ENCODE data around the gene EFNA4. TPM values are rescaled to one million over a fixed set of nuclear protein-coding genes. Genes with fewer than 3 reads are reported as not detected.

The EFNA4 gene
- total RNA-seq, 1 donor from 2014 or later, result 15.1 TPM

DNA sequence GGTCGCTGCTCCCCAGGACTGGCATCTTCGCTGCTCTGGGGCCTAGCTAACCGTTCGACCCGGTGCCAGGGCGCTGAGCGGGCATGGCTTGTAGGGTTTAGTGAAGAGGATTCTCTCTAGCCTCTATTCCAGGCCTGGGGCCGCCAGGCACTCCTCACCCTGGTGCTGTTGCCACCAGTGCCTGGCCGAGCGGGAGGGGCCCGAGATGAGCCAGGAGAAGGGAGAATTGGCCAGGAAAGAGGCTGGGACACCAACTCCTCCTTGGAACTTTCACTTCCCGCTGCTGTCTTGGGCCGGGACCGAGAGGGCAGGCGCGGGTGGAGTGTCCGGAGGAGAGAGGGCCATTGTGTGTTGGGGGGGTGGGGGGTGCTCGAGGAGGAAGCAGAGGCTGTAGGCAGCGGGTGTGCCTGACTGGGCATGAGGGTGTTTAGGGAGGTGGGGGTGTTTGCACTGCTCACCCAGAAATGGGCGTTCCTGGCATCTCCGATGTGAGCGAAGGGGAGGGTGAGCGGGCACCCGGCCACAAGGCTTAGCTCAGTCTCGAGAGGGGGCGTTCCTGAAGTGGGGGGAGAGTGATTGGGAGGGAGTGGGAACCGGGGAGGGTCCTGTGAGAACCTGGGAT is 11.7 kb upstream of the EFNA4 start:
- peak; percentile 29 to 57 for DNase-seq (ENCODE audit: low read depth in 2 of 2)

DNA sequence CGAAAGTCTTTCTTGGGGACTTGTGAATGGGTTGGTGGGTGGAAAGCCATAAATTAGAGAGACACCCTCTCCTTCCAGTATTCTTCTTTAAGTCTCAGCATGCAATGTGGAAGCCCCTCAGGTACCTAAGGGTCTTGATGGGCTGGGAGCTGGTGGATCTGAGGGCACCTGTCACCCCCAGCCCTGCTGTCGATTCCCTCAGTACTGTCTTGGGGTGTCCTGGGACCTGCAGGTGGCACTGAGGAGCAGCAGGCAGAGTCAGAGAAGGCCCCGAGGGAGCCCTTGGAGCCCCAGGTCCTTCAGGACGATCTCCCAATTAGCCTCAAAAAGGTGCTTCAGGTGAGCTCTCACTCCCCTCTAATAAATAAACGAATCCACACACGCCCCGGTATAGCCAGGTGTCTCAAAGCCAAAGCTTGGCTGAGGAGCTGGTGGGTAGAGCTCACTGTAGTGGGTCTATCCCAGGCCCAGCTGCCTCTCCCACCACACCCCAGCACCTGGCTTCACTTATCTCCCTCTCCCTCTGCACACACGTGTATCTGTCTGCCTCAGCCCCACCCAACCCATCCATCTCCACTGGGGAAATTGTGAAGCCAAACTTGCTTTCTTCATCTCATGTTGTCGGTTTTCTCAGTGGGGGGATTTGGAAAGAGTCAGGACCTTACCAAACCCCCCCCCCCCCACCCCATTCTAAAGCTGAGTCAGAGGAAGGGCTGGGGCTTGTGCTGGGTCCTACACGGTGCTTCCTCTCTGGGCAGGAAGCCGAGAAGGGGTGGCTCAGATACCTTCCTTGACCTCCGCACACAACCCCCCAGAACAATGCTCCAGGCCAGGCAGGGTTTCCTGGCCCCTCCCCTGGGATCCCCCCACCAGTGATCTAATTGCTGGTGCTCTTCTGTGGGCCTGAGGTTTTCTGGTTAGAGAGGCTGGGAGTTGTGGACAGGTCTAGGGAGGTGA is 10.8 kb upstream of the EFNA4 start:
- DNase-seq (ENCODE audit: low read depth in 2 of 2), result peak; percentile 39 to 71

DNA sequence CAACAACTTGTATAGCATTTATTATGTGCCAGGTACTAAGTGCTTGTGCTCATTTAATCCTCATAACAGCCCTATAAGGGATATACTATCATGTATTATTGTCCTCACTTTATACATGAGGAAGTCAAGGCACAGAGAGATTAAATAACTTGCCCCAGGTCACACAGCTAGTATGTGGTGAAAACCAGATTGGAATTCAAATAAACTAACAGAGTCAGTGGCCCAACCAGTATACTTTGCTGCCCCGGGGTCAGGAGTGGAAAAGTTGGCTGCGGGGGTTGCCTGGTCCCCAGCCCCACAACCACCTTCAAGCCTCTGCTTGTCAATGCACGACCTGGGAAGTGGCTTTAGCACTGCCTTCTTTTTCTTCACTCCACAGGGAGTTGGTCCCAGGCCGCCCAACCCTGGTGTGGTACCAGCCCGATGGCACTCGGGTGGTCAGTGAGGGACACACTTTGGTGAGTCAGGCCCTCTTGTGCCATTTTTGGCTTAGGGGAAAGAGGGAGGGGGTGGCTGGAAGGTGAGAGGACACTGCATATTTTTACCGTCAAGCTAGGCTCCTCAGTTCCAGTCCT is 9.9 kb upstream of the EFNA4 start:
- no peak for DNase-seq (ENCODE audit: low read depth in 2 of 2)

DNA sequence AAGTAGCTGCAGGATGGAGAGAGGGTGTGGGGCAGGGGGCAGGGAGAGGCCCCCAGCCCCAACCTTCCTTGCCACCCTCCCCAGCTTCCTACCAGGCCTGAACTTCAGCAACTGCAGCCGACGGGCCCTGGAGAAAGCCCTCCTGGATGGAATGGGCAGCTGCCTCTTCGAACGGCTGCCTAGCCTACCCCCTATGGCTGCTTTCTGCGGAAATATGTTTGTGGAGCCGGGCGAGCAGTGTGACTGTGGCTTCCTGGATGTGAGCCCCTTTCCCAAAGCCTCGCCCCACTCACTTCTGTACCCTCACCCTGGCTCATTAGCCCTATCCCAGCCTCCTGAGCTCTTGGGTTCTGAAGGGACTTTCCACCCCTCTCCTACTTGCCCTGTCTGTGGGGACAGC is 6.4 kb upstream of the EFNA4 start:
- DNase-seq (ENCODE audit: low read depth in 2 of 2), result no peak

DNA sequence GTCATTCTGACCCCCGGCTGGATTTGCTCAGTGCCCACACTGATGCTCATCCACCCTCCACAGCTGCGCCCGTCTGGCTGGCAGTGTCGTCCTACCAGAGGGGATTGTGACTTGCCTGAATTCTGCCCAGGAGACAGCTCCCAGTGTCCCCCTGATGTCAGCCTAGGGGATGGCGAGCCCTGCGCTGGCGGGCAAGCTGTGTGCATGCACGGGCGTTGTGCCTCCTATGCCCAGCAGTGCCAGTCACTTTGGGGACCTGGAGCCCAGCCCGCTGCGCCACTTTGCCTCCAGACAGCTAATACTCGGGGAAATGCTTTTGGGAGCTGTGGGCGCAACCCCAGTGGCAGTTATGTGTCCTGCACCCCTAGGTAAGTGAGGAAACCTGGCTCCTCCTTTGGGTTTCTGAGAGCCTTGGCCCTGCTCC is 5.7 kb upstream of the EFNA4 start:
- no peak for DNase-seq (ENCODE audit: low read depth in 2 of 2)

DNA sequence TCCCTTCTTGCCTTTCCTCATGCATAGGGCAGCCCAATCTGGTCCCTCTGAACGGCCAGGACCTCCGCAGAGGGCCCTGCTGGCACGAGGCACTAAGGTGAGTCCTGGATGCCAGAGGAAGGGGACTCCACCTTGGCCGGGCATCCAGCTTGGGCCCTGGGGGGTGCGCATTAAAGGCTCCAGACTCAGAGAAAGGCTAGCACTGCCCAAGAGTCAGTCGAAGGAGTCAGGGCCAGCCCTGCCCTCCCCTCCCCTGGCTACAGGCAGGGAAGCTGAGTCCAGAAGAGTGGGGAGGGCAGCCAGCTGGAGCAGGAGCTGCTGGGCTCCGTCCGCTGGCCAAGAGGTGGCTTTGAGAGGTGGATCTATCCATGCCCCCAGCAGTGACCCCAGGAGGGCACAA is 2.8 kb upstream of the EFNA4 start:
- no peak for DNase-seq (ENCODE audit: low read depth in 2 of 2)

DNA sequence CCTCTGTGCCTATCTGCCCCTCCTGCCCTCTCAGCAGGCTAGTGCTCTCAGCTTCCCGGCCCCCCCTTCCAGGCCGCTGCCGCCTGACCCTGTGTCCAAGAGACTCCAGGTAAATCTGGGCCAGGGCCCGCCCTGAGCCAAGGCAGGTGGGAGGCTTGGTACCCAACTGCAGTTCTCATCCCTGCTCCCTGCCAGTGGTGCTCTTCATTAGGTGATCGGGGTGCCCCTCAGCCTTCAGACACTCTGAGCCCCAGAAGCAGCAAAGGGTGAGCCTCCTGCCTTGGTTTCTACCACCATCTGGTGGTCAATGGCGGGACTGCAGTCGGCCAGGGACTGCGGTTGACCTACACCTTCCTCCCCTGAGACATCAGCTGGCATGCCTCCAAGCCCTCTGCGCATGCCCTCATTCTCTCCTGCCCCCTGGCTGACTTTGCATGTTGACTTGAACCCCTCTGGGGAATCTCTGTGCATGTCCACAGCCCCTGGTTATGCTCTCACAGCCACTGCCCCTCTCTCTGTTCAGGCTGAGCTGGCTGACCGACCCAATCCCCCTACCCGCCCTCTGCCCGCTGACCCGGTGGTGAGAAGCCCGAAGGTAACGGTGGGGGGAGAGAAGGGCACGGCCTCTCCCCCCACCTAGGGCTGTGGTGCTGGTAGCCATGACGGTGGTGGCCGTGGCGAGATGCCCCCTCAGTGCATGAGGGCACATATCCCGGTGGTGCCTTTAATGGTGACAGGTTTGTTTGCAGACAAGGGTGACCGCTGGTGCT is 2.0 kb upstream of the EFNA4 start:
- DNase-seq (ENCODE audit: low read depth in 2 of 2), result peak; percentile 81 to 86

DNA sequence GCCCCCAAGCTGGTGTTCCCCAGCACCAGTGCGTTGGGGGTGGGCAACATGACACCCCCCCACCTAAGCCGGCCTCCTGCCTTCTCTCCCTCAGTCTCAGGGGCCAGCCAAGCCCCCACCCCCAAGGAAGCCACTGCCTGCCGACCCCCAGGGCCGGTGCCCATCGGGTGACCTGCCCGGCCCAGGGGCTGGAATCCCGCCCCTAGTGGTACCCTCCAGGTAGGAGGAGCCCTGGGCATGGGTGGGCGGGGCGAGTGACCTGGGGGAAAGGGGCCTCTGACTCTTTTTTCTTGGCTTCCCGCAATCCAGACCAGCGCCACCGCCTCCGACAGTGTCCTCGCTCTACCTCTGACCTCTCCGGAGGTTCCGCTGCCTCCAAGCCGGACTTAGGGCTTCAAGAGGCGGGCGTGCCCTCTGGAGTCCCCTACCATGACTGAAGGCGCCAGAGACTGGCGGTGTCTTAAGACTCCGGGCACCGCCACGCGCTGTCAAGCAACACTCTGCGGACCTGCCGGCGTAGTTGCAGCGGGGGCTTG is 1.3 kb upstream of the EFNA4 start:
- DNase-seq (ENCODE audit: low read depth in 2 of 2), result no peak

DNA sequence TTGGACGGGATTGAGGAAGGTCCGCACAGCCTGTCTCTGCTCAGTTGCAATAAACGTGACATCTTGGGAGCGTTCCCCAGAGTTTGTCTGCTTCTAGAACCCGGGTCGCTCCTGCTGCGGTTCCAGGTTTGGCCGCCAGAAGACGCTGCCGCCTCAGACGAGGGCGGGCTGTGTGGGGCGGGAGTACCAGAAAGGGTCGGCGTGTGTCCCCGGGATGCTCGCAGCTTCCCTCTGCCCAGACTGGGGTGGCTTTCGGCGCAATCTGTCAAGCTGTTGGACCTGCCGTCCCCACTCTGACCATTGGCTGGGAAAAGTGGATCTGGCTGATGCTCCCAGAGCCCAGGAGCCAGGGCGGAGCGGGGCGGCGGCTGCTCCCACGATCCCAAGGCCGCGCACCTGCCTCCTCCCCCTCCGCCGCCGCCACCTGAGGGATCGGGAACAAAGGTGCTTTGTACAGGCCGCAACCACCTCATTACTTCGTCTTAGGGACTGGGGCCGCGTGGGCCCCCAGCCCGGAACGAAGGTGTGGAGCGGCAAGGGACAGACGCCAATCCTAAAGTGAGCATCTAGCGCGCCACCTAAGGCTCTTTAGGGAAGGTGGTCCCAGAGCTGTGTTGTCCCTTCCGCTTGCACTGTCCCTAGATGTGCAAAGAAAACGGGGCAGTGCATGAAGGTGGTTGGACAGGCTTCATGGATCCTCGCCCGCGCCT is 683 bp upstream of the EFNA4 start:
- DNase-seq (ENCODE audit: low read depth in 2 of 2), result peak in 1 of 2 donors; percentile 32

DNA sequence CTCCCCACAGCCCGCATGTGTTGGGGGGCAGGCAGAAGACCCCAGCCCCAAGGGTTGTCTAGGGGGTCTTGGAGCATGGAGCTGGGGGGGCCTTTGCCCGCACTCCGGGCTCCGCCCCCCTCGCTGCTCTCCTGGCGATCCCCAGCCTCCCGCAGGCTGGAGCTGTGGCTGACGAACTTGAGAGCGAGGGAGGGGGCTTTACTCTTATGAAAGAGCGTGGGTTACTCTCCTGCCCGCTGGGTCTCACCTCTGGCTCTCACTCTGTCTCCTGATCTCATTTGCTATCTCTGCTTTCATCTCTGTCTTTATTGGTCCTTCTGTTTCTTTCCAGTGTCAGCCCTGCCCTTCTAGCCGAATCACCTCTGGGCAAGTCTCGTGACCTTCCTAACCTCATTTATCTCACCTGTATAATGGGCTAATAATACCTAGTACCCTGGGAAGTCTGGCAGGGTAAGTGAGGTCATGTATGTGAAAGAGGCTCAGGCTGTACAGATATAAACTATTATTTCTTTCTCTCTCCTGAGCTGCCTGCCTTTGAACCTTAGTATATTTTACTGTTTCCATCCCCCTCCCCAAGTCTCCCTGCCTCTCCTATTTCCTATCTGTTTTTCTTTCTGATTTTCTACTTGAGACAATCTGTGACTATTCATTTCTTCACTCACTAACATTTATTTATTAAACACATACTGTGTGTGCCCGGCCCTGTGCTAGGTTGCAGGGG is 731 bp downstream of the EFNA4 start:
- peak; percentile 43 to 58 for DNase-seq (ENCODE audit: low read depth in 2 of 2)

DNA sequence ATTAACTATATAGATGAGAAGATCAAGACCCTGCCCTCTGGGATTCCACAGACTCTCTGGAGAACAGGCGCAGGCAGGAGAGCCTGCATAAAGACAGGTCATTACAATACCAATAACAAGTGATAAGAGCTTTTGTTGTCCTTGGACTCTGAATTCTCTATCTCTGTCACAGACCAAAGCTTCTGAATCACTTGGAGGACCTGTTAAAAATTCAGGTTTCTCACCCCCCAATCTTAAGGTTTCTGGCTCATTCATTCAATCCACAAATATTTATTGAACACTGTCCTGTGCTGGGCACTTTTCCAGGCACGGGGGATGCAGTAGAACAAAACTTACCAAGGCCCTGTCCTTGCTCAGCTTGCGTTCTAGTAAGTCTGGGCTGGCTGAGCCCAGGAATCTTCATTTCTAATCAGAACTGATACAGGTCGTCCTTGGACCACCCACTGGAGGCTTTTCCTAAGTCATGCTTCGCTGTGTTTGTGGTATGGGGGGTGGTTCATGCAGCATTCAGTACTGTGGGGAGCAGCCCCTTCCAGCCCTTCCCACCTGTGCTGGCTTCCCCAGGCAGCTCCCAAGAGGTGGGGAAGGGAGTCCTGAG is 1.4 kb downstream of the EFNA4 start:
- no peak for DNase-seq (ENCODE audit: low read depth in 2 of 2)

DNA sequence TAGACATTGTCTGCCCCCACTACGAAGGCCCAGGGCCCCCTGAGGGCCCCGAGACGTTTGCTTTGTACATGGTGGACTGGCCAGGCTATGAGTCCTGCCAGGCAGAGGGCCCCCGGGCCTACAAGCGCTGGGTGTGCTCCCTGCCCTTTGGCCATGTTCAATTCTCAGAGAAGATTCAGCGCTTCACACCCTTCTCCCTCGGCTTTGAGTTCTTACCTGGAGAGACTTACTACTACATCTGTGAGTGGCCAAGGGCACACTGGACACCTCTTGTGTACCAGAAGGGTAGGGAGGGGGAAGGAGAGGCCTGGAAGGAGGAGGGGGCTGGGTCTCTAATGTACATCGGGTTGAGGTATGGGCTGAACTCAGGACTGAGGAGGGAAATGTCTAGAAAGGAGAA is 3.2 kb downstream of the EFNA4 start:
- no peak for DNase-seq (ENCODE audit: low read depth in 2 of 2)

DNA sequence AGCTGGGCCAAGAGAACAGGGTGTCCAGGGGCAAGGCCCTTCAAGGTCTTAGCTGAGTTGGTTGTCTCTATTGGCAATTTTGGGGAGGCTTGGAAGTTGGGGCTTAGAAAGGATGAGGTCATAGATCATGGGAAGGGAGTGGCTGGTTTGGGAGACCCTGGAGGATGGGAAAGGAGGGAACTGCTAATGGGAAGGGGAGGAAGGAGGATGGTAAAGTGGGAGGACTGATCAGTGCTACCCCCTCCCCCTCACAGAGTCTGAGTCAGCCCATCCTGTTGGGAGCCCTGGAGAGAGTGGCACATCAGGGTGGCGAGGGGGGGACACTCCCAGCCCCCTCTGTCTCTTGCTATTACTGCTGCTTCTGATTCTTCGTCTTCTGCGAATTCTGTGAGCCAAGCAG is 5.1 kb downstream of the EFNA4 start:
- DNase-seq (ENCODE audit: low read depth in 2 of 2), result no peak

DNA sequence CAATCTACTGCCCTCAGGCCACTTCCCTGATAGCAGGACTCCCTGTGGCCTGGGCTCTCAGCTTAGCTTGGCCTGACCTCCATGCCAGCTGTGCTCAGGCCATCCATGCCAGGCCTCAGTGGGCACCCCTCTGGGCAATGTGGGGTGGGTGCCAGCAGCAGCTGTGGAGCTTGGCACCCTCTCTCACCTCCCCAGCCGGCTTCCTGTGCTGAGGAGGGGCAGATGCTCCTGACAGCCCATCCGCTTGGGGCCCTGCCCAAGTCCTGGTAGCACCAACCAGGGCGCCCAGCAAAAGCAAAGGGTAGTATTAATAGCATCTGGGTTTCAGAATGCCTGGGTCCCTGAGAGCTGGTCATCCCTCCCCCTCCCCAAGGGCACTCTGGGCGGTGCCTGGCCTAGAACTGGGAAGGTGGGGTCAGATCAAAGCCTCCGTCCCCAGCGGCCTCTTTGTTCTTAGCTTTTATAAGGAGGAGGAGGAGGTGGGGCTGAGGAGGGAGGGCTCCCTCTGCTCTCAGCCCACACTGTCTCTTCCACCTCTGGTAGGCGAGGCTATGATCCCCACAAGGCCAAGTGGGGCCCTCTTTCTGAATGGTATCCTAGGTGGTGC is 6.1 kb downstream of the EFNA4 start:
- no peak for DNase-seq (ENCODE audit: low read depth in 2 of 2)

DNA sequence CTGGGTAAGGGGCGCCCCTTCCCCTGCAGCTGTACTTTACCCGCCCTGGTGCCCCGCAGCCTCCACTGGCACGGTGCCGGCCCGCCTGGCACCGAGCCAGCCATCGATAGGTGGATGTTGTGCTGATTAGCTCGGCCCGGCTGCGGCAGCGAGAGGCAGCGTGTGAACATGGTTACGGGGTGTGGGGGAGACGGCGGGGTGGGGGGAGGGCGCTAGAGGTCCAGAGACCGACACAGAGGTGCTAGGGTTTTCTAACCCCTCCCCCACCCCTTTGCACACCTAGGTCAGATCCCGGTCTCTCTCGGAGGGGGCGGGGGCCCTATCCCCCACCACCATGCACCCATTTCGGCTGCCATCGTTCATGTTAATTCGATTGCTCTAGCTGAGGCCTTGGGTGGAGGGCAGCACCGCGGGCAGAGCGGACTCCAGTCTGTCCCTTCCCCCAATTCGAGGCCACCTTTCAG is 6.7 kb downstream of the EFNA4 start:
- no peak for DNase-seq (ENCODE audit: low read depth in 2 of 2)

DNA sequence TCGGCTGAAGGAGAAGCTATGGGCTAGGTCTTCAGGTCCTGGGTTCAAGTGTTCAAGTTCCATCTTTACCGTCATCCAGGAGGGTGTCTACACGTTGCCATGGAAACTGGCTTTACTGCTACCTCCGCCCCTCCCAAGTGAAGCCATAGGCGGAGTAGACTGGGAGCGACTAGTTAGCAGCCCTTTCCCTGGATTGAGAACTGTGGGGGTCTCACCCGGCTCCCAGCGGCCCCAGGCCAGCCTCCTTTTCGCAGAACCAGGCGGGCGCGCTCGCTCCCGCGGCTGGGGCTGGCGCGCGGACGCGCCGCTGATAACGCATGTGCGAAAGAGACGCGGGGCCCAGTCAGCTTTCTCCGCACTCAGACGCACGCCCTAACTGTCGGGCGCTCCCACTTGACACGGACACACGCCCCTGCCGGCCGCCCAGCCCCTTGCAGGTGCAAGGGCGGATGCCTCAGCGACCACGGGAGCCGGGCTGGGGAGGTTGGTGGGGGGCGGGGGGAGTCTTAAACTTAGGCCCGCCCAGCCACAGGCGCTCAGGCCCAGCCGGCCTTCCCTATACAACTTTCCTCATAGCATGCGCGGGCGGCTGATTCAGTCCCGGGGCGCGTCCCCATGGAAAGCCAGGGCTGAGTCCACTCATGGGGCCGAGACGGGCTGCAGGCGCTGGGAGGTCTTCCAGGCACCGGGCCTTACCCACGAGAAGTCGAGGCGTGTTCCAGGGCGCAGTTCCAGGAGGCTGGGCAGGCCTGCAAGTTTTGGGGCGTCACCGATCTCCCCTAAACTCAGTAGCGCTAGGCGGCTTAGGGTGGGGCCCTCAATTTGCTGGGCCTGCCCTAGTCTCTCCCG is 7.4 kb downstream of the EFNA4 start:
- DNase-seq (ENCODE audit: low read depth in 2 of 2), result peak; percentile 76 to 80

DNA sequence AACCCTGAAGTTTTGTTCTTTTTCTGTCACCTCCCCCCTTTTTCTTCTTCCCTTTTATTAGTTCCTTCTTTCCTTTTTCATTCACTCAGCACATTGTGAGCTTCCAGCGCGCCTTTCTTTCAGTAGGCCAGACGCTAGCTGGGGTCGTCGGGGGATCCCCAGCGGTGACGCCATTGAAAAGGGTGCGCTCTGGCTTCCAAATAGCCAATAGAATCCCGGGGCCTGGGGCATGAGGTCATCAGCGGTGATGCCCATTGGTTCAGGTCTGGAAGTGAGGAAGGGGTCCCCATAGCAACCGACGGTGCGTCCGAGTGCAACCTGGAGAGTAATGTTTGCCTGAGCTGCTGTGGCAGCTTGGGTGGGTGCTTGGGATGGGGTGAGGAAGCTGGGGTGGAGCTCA is 8.2 kb downstream of the EFNA4 start:
- DNase-seq (ENCODE audit: low read depth in 2 of 2), result no peak

DNA sequence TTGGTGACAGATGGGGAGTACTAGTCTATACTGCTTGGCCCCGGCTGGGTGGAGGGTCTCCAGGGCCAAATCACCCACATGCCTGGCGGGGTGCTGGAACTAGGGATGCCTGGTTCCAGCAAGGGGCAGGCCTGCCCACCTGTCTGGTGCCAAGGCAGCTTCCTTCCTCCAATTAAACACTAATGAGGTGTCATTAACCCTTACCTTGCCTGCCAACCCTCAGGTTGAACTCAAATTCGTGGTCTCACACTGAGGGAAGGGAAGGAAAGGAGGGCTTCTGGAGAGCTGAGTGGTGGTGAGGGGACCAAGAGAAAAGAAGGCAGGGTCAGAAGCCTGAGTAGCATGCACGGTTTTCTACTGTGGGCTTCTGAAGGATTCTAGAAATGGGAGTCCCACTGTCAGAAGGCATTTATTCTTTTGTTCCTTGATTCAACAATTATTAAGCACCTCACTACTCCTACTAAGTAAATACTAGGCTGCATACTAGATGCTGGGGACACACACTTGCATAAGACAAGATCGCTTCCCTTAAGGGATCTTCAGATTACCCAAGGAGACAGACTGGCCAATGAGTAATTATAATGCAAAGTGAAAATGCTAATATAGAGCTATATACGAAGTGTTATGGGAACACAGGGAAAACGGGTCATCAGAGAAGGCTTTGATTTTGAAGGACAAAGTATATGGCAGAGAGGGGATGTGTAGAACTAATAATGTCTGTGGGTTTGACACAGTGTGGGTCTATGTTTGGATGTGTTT is 9.2 kb downstream of the EFNA4 start:
- DNase-seq (ENCODE audit: low read depth in 2 of 2), result no peak

All from lung microvascular endothelial cell (primary cell).